SK-N-SH treated with all-trans-retinoic acid at 6 μM for 48 hours (cell line): ENCODE data around the gene CD84.

Experiments used
- ISL1 ChIP-seq: fragments of 250-450 bp; sonication (Bioruptor Pico); IDR thresholded peaks from 2 replicates; pipeline ENCODE4 v2.1.2; 2022; ENCODE audit warnings: mild to moderate bottlenecking, moderate library complexity
- OSR1 ChIP-seq: fragments of 250-450 bp; sonication (Bioruptor Pico); IDR thresholded peaks from 2 replicates; pipeline ENCODE4 v1.8.0; 2022; ENCODE audit warnings: moderate library complexity, mild to moderate bottlenecking, inconsistent platforms
- PATZ1 ChIP-seq: fragments of 250-450 bp; sonication (Bioruptor Pico); IDR thresholded peaks from 2 replicates; pipeline ENCODE4 v1.8.0; 2020; ENCODE audit warnings: mild to moderate bottlenecking, moderate library complexity, borderline replicate concordance
- RARB ChIP-seq: fragments of 250-450 bp; sonication (Bioruptor Pico); IDR thresholded peaks from 2 replicates; pipeline ENCODE4 v1.8.0; 2021; ENCODE audit warnings: mild to moderate bottlenecking, moderate library complexity
- SNAI2 ChIP-seq: fragments of 250-450 bp; sonication (Bioruptor Pico); IDR thresholded peaks from 2 replicates; pipeline ENCODE4 v1.5.0; 2020; ENCODE audit warnings: mild to moderate bottlenecking, moderate library complexity
- ZFP30 ChIP-seq: fragments of 450-650 bp; formaldehyde crosslinking; IDR thresholded peaks from 2 replicates; pipeline ENCODE4 v1.5.0; 2022; ENCODE audit warnings: mild to moderate bottlenecking, moderate library complexity

- TF ChIP-seq ZFP30 (CRISPR knock-in tag) (no peak), PATZ1 (CRISPR knock-in tag) (no peak), SNAI2 (CRISPR knock-in tag) (no peak), OSR1 (no peak), RARB (CRISPR knock-in tag) (no peak), ISL1 (CRISPR knock-in tag) (no peak)
Measured at GRCh38 chr1:160539990-160540858, 39.1 kb downstream of the CD84 start.
